Activated CD4-positive, CD25-positive, alpha-beta regulatory T cell treated with anti-CD3 and anti-CD28 coated beads, Interleukin-2, amount 50 U/mL, for 24 hours (primary cell): ENCODE measurements around the gene NBL1.

Experiments
- ATAC-seq, 2 donors: fragments of 150-1000 bp; cut with Tn5 transposase; one replicate each; pipeline ENCODE4 v1.10.0; 2021; ENCODE audit warnings: mild to moderate bottlenecking in 1 of 2, moderate library complexity in 1 of 2

NBL1 gene

GRCh38 chr1:19643602-19644394, at the start of gene NBL1:
TSS of gene NBL1 (plus strand) at chr1:19644311. CDS start at chr1:19655031, 10,720 bp downstream.
- peak; percentile 72 to 80 for ATAC-seq

GRCh38 chr1:19596065-19596713, 47.9 kb upstream of the NBL1 start:
- no peak for ATAC-seq

GRCh38 chr1:19596714-19597495, 47.2 kb upstream of the NBL1 start:
- peak; percentile 90 to 93 for ATAC-seq

GRCh38 chr1:19597496-19598309, 46.4 kb upstream of the NBL1 start:
- peak; percentile 13 to 14 for ATAC-seq

- no peak for ATAC-seq
Observed at GRCh38 chr1:19599810-19600209, 44.3 kb upstream of the NBL1 start.

- ATAC-seq, result no peak
Observed at GRCh38 chr1:19602486-19602885, 41.6 kb upstream of the NBL1 start.

GRCh38 chr1:19605967-19606366, 38.1 kb upstream of the NBL1 start:
- ATAC-seq, result no peak

- ATAC-seq, result peak; percentile 67 to 79
Observed at GRCh38 chr1:19606817-19607642, 37.1 kb upstream of the NBL1 start.

- no peak for ATAC-seq
Observed at GRCh38 chr1:19608232-19608631, 35.9 kb upstream of the NBL1 start.

- no peak for ATAC-seq
Observed at GRCh38 chr1:19610282-19610981, 33.7 kb upstream of the NBL1 start.

GRCh38 chr1:19612530-19612929, 31.6 kb upstream of the NBL1 start:
- no peak for ATAC-seq

- ATAC-seq, result no peak
Observed at GRCh38 chr1:19613171-19613703, 30.9 kb upstream of the NBL1 start.

GRCh38 chr1:19615438-19615837, 28.7 kb upstream of the NBL1 start:
- ATAC-seq, result no peak

GRCh38 chr1:19616489-19616888, 27.6 kb upstream of the NBL1 start:
- no peak for ATAC-seq

GRCh38 chr1:19617376-19617775, 26.7 kb upstream of the NBL1 start:
- no peak for ATAC-seq

- ATAC-seq, result no peak
Observed at GRCh38 chr1:19618428-19618827, 25.7 kb upstream of the NBL1 start.

- no peak for ATAC-seq
Observed at GRCh38 chr1:19619697-19620384, 24.3 kb upstream of the NBL1 start.

GRCh38 chr1:19620786-19621185, 23.3 kb upstream of the NBL1 start:
- no peak for ATAC-seq

- no peak for ATAC-seq
Observed at GRCh38 chr1:19621274-19621950, 22.7 kb upstream of the NBL1 start.
